Skin epidermis (tissue), 12 donors: ENCODE results near the gene TDRD6.
"Not testable (repeated sequence)": the region's sequence is repeated elsewhere in the genome, so short reads cannot be mapped to it uniquely, and the experiment has no call there.

ENCODE experiments used
- H3K27ac ChIP-seq, 21 experiments: fragments of 200-600 bp; sonication (generic) in 11 of 21; one replicate each; pipeline ENCODE4 v1.5.0; 2020; ENCODE audit warnings: mild to moderate bottlenecking in 3 of 21, inconsistent platforms in 2 of 21, moderate library complexity in 2 of 21
- H3K4me3 ChIP-seq, 7 experiments: fragments of 200-600 bp; sonication (generic) in 2 of 7; one replicate each; pipeline ENCODE4 v1.5.0; 2020; ENCODE audit warnings: inconsistent platforms in 2 of 7, mild to moderate bottlenecking in 2 of 7, moderate library complexity in 1 of 7

TDRD6 gene

GRCh38 chr6:46741482-46741881, 53.8 kb downstream of the TDRD6 start:
- Histone ChIP-seq H3K27ac (no peak overlapping the region), H3K4me3 (no peak overlapping the region)

- Histone ChIP-seq H3K4me3 (no peak overlapping the region), H3K27ac (no peak overlapping the region)
Observed at GRCh38 chr6:46741910-46742309, 54.2 kb downstream of the TDRD6 start.

GRCh38 chr6:46743425-46744158, 55.9 kb downstream of the TDRD6 start:
- Histone ChIP-seq H3K4me3 (no peak overlapping the region), H3K27ac (no peak overlapping the region)

GRCh38 chr6:46744159-46744725, 56.6 kb downstream of the TDRD6 start:
- H3K27ac ChIP-seq, H3K4me3 ChIP-seq: not testable (repeated sequence)

- Histone ChIP-seq H3K4me3 (no peak overlapping the region), H3K27ac (no peak overlapping the region)
Observed at GRCh38 chr6:46745973-46746372, 58.3 kb downstream of the TDRD6 start.

- Histone ChIP-seq H3K27ac (no peak within 1 kb of the TSS), H3K4me3 (no peak within 1 kb of the TSS)
Observed at GRCh38 chr6:46746696-46747095, 59.0 kb downstream of the TDRD6 start, which contains the start of gene ANKRD66. TSS of gene ANKRD66 (plus strand) at chr6:46746933. CDS start at chr6:46751949, 5,016 bp downstream.

GRCh38 chr6:46748940-46749503, 61.3 kb downstream of the TDRD6 start:
- Histone ChIP-seq H3K27ac (no peak overlapping the region), H3K4me3 (no peak overlapping the region)

GRCh38 chr6:46749731-46750130, 62.0 kb downstream of the TDRD6 start:
- Histone ChIP-seq H3K27ac (no peak overlapping the region), H3K4me3 (no peak overlapping the region)

- H3K27ac ChIP-seq = no peak overlapping the region
- no peak overlapping the region for H3K4me3 ChIP-seq
Observed at GRCh38 chr6:46751658-46752057, 64.0 kb downstream of the TDRD6 start.
